ENCODE data around the gene SUSD3.

DNA sequence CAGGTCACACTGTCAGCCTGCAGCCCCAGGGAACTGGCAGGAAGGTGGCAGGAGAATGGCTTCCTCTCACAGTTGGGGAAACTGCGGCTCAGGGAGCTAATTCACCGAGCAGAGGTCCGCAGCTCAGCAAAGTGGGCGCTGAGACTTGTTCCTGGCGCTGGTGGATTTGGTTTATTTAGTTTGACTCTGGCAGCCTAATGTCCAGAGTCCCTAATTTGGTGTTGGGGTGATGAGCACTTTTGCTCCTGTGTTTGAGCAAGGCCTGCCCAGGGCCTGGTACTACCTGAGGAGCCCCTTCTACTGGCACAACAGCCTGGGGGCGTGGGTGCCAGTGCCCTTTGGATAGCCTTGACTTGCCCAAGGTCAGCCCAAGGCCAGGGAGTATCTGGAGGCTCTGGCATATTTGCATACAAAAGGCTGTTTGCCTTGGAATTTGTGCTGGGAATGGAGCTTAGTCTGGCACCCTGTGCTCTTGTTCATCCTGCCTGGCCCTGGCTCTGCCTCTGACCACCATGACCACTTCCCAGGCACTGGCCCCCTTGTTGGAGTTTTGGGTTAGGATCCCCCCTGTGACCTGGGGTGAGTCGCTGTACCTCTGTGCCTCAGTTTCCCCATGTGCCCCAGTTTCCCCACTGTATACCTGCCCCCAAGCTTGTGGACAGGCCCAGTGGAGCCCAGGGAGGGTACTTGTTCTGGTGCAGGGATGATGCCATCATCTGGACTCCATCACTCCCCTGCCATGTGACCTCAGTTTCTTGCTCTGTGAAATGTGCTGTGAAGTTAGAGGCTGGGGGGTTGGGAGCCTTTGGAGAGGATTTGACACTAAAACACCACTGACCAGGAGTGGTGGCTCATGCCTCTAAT, 1.4 kb downstream of the SUSD3 start:
- TF ChIP-seq, protein P1, sequence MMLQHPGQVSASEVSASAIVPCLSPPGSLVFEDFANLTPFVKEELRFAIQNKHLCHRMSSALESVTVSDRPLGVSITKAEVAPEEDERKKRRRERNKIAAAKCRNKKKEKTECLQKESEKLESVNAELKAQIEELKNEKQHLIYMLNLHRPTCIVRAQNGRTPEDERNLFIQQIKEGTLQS (IDR thresholded peaks at IDR 0.05), result no peak
- TF ChIP-seq, protein P2, sequence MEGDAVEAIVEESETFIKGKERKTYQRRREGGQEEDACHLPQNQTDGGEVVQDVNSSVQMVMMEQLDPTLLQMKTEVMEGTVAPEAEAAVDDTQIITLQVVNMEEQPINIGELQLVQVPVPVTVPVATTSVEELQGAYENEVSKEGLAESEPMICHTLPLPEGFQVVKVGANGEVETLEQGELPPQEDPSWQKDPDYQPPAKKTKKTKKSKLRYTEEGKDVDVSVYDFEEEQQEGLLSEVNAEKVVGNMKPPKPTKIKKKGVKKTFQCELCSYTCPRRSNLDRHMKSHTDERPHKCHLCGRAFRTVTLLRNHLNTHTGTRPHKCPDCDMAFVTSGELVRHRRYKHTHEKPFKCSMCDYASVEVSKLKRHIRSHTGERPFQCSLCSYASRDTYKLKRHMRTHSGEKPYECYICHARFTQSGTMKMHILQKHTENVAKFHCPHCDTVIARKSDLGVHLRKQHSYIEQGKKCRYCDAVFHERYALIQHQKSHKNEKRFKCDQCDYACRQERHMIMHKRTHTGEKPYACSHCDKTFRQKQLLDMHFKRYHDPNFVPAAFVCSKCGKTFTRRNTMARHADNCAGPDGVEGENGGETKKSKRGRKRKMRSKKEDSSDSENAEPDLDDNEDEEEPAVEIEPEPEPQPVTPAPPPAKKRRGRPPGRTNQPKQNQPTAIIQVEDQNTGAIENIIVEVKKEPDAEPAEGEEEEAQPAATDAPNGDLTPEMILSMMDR (IDR thresholded peaks at IDR 0.05; ENCODE audit: low read depth, low read length, missing input control), result no peak
- TF ChIP-seq, protein P3, sequence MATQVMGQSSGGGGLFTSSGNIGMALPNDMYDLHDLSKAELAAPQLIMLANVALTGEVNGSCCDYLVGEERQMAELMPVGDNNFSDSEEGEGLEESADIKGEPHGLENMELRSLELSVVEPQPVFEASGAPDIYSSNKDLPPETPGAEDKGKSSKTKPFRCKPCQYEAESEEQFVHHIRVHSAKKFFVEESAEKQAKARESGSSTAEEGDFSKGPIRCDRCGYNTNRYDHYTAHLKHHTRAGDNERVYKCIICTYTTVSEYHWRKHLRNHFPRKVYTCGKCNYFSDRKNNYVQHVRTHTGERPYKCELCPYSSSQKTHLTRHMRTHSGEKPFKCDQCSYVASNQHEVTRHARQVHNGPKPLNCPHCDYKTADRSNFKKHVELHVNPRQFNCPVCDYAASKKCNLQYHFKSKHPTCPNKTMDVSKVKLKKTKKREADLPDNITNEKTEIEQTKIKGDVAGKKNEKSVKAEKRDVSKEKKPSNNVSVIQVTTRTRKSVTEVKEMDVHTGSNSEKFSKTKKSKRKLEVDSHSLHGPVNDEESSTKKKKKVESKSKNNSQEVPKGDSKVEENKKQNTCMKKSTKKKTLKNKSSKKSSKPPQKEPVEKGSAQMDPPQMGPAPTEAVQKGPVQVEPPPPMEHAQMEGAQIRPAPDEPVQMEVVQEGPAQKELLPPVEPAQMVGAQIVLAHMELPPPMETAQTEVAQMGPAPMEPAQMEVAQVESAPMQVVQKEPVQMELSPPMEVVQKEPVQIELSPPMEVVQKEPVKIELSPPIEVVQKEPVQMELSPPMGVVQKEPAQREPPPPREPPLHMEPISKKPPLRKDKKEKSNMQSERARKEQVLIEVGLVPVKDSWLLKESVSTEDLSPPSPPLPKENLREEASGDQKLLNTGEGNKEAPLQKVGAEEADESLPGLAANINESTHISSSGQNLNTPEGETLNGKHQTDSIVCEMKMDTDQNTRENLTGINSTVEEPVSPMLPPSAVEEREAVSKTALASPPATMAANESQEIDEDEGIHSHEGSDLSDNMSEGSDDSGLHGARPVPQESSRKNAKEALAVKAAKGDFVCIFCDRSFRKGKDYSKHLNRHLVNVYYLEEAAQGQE (IDR thresholded peaks at IDR 0.05), result no peak
- TF ChIP-seq HNF4A (conservative IDR thresholded peaks at IDR 0.05) (no peak), TAF1 (conservative IDR thresholded peaks at IDR 0.05) (no peak), YY1 (IDR thresholded peaks at IDR 0.05) (no peak), FOXA1 (IDR thresholded peaks at IDR 0.05) (no peak), SP1 (IDR thresholded peaks at IDR 0.05) (no peak), RXRA (IDR thresholded peaks at IDR 0.05) (no peak), JUND (IDR thresholded peaks at IDR 0.05) (no peak)
- TF ChIP-seq, protein P4, sequence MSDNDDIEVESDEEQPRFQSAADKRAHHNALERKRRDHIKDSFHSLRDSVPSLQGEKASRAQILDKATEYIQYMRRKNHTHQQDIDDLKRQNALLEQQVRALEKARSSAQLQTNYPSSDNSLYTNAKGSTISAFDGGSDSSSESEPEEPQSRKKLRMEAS (IDR thresholded peaks at IDR 0.05), result no peak
- TF ChIP-seq, protein P5, sequence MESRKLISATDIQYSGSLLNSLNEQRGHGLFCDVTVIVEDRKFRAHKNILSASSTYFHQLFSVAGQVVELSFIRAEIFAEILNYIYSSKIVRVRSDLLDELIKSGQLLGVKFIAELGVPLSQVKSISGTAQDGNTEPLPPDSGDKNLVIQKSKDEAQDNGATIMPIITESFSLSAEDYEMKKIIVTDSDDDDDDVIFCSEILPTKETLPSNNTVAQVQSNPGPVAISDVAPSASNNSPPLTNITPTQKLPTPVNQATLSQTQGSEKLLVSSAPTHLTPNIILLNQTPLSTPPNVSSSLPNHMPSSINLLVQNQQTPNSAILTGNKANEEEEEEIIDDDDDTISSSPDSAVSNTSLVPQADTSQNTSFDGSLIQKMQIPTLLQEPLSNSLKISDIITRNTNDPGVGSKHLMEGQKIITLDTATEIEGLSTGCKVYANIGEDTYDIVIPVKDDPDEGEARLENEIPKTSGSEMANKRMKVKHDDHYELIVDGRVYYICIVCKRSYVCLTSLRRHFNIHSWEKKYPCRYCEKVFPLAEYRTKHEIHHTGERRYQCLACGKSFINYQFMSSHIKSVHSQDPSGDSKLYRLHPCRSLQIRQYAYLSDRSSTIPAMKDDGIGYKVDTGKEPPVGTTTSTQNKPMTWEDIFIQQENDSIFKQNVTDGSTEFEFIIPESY (IDR thresholded peaks at IDR 0.05), result no peak
